Caco-2 (cell line): ENCODE data around the gene NBEAL2. TPM values are rescaled to one million over a fixed set of nuclear protein-coding genes. Genes with fewer than 3 reads are reported as not detected.

Source experiments
- BruUV-seq: library from RNA; stranded (reverse); fragments of 400-500 nt; replicated peaks from 2 replicates; lab custom pipeline; 2021; lab: Mats Ljungman, UMichigan
- CTCF ChIA-PET: fragments of 300-600 bp; sonication (Branson Sonifier 250); formaldehyde crosslinking; loops from one replicate; lab custom pipeline; 2022; ENCODE audit warnings: antibody characterized with exemption; lab: Charles Lee
- POLR2A ChIA-PET: fragments of 300-600 bp; sonication (Branson Sonifier 250); formaldehyde crosslinking; loops from one replicate; lab custom pipeline; 2022; ENCODE audit warnings: antibody characterized with exemption; lab: Charles Lee
- DNase-seq, 2 experiments: peaks; one replicate each; pipeline versions ENCODE4 v3.0.0 to v3.0.0-alpha.2; 2020 to 2022
- H3K27me3 ChIP-seq: replicated peaks from 2 replicates; pipeline ENCODE4 v1.6.0; 2011; ENCODE audit warnings: low read length; ENCODE audit not compliant: control insufficient read depth, insufficient read depth
- H3K36me3 ChIP-seq: 2 replicates; pipeline ENCODE4 v1.5.1; 2011; ENCODE audit warnings: low read length; ENCODE audit not compliant: control insufficient read depth, insufficient read depth
- H3K4me1 ChIP-seq: fragments of 250-450 bp; sonication (Bioruptor Pico); 2 replicates; pipeline ENCODE4 v1.5.1; 2020; ENCODE audit warnings: mild to moderate bottlenecking
- H3K4me3 ChIP-seq: 2 replicates; pipeline ENCODE4 v1.5.1; 2011; ENCODE audit warnings: low read depth, mild to moderate bottlenecking, control low read depth, low read length
- H3K9me3 ChIP-seq: fragments of 250-450 bp; sonication (Bioruptor Pico); 2 replicates; pipeline ENCODE4 v1.5.1; 2020; ENCODE audit warnings: mild to moderate bottlenecking, moderate library complexity
- H3K27ac Mint-ChIP-seq: one replicate; pipeline ENCODE4 v1.8.0; 2022; ENCODE audit warnings: mixed read lengths; ENCODE audit not compliant: unreplicated experiment
- H3K27me3 Mint-ChIP-seq: one replicate; pipeline ENCODE4 v1.8.0; 2022; ENCODE audit warnings: mixed read lengths; ENCODE audit not compliant: insufficient read depth, unreplicated experiment
- H3K36me3 Mint-ChIP-seq: one replicate; pipeline ENCODE4 v1.8.0; 2022; ENCODE audit warnings: mild to moderate bottlenecking, mixed read lengths; ENCODE audit not compliant: insufficient read depth, unreplicated experiment
- H3K4me1 Mint-ChIP-seq: one replicate; pipeline ENCODE4 v1.8.0; 2022; ENCODE audit warnings: low read depth, mixed read lengths; ENCODE audit not compliant: unreplicated experiment
- H3K4me3 Mint-ChIP-seq: one replicate; pipeline ENCODE4 v1.8.0; 2022; ENCODE audit warnings: mild to moderate bottlenecking, moderate library complexity, mixed read lengths; ENCODE audit not compliant: unreplicated experiment
- H3K9me3 Mint-ChIP-seq: one replicate; pipeline ENCODE4 v1.8.0; 2022; ENCODE audit warnings: mixed read lengths; ENCODE audit not compliant: unreplicated experiment
- intact Hi-C: fragments of 100-400 bp; cut with micrococcal nuclease; formaldehyde crosslinking; loops from one replicate; pipeline ENCODE4 v1.10.0; 2022; ENCODE audit not compliant: unreplicated experiment
- total RNA-seq: library from RNA; stranded (reverse); gene quantifications from 2 replicates; pipeline ENCODE4 v1.2.3, GENCODE V29; 2022
- TF ChIP-seq, protein P1 (sequence below), 2 experiments: fragments of 200-600 bp in 1 of 2; IDR thresholded peaks; 1 replicate in 1 of 2; 2 replicates in 1 of 2; pipeline versions ENCODE4 v1.5.1 to v1.8.0; 2011 to 2022; ENCODE audit warnings: antibody characterized with exemption in 1 of 2, control low read depth in 1 of 2, inconsistent platforms in 1 of 2, low read depth in 1 of 2, low read length in 1 of 2, mild to moderate bottlenecking in 1 of 2, moderate library complexity in 1 of 2; ENCODE audit not compliant: insufficient read depth in 1 of 2, severe bottlenecking in 1 of 2, unreplicated experiment in 1 of 2

The NBEAL2 gene
- total RNA-seq, 1 experiment from 2014 or later: 62.4 TPM

DNA sequence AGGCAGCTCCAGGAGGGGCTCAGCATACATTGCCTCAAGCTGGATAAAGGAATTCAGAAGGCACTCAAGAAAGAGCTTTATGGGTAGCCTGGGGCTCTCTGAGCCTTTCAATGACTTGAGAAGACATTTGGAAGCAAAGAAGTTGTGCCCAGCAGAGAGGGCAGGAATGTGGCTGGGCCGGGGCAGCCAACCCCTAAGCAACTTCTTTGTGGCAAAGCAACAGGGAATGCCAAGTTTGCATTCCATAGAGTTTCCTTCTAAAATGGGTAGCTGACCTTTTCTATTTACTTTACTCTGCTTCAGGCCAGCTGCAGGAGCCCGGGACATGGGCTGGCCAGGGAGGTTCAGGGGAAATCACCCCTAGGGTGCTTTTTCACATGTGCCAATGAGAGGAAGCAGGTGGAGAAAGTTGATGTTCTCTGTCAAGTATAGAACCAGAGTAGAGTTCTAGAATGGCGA lies 48.5 kb upstream of the NBEAL2 start:
- no peak for DNase-seq
- ChIA-PET POLR2A (interaction anchor here (0.7 kb wide), 1 partner anchor 46 kb away, joined by 5 read pairs; no protein-coding TSS in a partner anchor), CTCF (interaction anchor here (0.5 kb wide), 1 partner anchor 202 kb away, joined by 5 read pairs; no protein-coding TSS in a partner anchor)
- no peaks in the 10 kb centered on the region for H3K27me3 ChIP-seq
- H3K4me1 Mint-ChIP-seq: peaks cover 39% of the 10 kb centered on the region
- no peak overlapping the region for H3K4me3 Mint-ChIP-seq
- no peak overlapping the region for H3K4me3 ChIP-seq
- H3K27ac Mint-ChIP-seq: peak overlapping the region; percentile 81
- H3K27me3 Mint-ChIP-seq: no peaks in the 10 kb centered on the region
- H3K9me3 ChIP-seq: no peaks in the 10 kb centered on the region
- peaks cover 75% of the 10 kb centered on the region for H3K36me3 Mint-ChIP-seq
- H3K4me1 ChIP-seq: peaks cover 60% of the 10 kb centered on the region
- TF ChIP-seq, protein P1, sequence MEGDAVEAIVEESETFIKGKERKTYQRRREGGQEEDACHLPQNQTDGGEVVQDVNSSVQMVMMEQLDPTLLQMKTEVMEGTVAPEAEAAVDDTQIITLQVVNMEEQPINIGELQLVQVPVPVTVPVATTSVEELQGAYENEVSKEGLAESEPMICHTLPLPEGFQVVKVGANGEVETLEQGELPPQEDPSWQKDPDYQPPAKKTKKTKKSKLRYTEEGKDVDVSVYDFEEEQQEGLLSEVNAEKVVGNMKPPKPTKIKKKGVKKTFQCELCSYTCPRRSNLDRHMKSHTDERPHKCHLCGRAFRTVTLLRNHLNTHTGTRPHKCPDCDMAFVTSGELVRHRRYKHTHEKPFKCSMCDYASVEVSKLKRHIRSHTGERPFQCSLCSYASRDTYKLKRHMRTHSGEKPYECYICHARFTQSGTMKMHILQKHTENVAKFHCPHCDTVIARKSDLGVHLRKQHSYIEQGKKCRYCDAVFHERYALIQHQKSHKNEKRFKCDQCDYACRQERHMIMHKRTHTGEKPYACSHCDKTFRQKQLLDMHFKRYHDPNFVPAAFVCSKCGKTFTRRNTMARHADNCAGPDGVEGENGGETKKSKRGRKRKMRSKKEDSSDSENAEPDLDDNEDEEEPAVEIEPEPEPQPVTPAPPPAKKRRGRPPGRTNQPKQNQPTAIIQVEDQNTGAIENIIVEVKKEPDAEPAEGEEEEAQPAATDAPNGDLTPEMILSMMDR (IDR thresholded peaks at IDR 0.05; ENCODE audit: insufficient read depth in 1 of 2, low read depth in 1 of 2, low read length in 1 of 2, severe bottlenecking in 1 of 2, unreplicated experiment in 1 of 2): no peak
- no peaks in the 10 kb centered on the region for H3K9me3 Mint-ChIP-seq
- intact Hi-C loops: no loop called here
- H3K36me3 ChIP-seq: peaks cover 10% of the 10 kb centered on the region
- no TSS peak for BruUV-seq

DNA sequence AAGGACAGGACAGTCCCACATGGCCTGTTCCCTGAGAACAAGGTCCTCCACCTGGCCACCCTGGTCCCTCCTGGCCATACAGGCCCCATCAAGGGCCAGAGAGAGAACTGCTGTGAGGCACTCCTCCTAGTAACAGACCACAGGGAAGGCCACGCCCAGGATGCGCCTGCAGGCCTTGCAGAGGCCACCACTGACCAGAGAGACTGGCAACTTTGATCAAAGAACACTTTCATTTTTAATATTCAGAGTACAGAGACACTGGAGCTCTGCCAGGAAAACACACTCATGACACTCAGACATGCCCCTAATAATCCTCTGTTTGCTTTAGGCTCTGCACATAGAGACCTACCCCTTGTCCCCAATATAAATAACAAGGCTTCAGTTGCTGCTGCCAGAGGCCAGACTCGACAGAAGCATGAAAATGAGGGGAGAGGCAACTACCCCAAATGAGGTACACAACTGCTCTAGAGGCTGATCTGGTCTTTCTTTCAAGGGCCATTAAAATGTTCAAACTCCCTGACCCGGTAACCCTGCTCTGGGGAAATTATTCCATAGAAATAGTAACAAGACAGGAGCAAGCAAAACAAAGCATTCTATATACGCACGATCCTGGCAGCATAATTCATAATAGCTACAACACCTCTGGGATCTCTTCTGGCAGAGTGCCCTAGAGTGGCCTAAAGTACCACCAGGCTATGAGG lies 47.7 kb upstream of the NBEAL2 start:
- Histone ChIP-seq H3K27me3 (no peaks in the 10 kb centered on the region), H3K36me3 (peaks cover 7% of the 10 kb centered on the region), H3K9me3 (no peaks in the 10 kb centered on the region), H3K4me3 (no peak overlapping the region), H3K4me1 (peaks cover 65% of the 10 kb centered on the region)
- H3K27me3 Mint-ChIP-seq: no peaks in the 10 kb centered on the region
- no peak for DNase-seq
- intact Hi-C loops: no loop called here
- POLR2A ChIA-PET: interaction anchor here (0.7 kb wide), 1 partner anchor 45 kb away, joined by 5 read pairs; no protein-coding TSS in a partner anchor
- peaks cover 47% of the 10 kb centered on the region for H3K4me1 Mint-ChIP-seq
- peaks cover 77% of the 10 kb centered on the region for H3K36me3 Mint-ChIP-seq
- H3K9me3 Mint-ChIP-seq: no peaks in the 10 kb centered on the region
- no peak overlapping the region for H3K4me3 Mint-ChIP-seq
- peak overlapping the region; percentile 81 for H3K27ac Mint-ChIP-seq
- CTCF ChIA-PET: no interaction called here
- no TSS peak for BruUV-seq
- TF ChIP-seq, protein P1 (IDR thresholded peaks at IDR 0.05; ENCODE audit: insufficient read depth in 1 of 2, low read depth in 1 of 2, low read length in 1 of 2, severe bottlenecking in 1 of 2, unreplicated experiment in 1 of 2): no peak

DNA sequence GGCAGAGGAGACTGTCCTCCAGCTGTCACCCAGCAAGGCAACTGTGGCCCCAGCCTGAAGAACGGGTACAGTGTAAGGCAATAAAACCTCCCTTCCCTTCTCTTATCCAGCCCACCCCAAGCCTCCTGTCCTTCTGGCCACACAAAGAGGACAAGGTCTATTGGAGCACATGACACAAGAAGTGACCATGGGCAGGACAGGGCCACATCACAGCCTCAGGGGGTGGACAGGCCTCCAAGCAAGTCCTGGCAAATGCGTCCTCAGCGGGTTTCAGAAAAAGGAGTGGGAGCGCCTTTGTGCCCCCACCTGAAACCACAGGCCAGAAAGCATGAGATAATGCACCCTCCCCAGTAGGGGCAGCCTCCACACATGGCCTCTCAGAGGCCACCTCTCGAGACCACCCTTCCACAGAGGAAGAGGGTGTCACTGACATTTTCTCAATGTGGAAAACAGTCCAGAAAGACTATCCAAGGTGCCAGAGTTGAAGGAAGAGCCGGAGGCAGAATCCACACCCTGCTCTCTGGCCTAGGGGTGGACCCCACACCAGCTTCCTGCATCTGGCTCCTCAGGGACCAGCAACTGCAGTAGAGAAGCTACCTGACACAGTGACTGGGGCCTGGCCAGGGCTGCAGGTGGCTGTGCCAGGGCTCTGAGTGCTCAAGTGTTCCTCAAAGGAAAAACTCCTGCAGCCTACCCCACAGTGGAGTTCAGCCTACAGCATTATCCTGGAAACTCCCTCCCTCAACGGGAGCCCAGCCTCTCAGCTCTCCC lies 46.8 kb upstream of the NBEAL2 start:
- no TSS peak for BruUV-seq
- no peak for DNase-seq
- intact Hi-C loops: no loop called here
- Mint-ChIP-seq H3K4me3 (no peak overlapping the region), H3K36me3 (peaks cover 75% of the 10 kb centered on the region), H3K4me1 (peaks cover 48% of the 10 kb centered on the region), H3K27me3 (no peaks in the 10 kb centered on the region), H3K27ac (peak overlapping the region; percentile 81), H3K9me3 (no peaks in the 10 kb centered on the region)
- TF ChIP-seq, protein P1 (IDR thresholded peaks at IDR 0.05; ENCODE audit: insufficient read depth in 1 of 2, low read depth in 1 of 2, low read length in 1 of 2, severe bottlenecking in 1 of 2, unreplicated experiment in 1 of 2): peak in 1 of 2 experiments; percentile 9
- Histone ChIP-seq H3K36me3 (peaks cover 5% of the 10 kb centered on the region), H3K4me1 (peaks cover 72% of the 10 kb centered on the region), H3K27me3 (no peaks in the 10 kb centered on the region), H3K4me3 (no peak overlapping the region), H3K9me3 (no peaks in the 10 kb centered on the region)
- ChIA-PET POLR2A (no interaction called here), CTCF (interaction anchor here (1.5 kb wide), 1 partner anchor 49 kb away, joined by 3 read pairs; no protein-coding TSS in a partner anchor)
